NCI-H2107 treated with DMSO at 0.1 percent for 48 hours (cell line): Measurements from ENCODE around the gene TRIM46.
"Not testable (repeated sequence)": the region's sequence is repeated elsewhere in the genome, so short reads cannot be mapped to it uniquely, and the experiment has no call there.

ENCODE experiments used
- DNase-seq: peaks from one replicate; lab custom pipeline; 2025; ENCODE audit not compliant: unreplicated experiment; lab: John Stamatoyannopoulos, UW

The TRIM46 gene

DNA sequence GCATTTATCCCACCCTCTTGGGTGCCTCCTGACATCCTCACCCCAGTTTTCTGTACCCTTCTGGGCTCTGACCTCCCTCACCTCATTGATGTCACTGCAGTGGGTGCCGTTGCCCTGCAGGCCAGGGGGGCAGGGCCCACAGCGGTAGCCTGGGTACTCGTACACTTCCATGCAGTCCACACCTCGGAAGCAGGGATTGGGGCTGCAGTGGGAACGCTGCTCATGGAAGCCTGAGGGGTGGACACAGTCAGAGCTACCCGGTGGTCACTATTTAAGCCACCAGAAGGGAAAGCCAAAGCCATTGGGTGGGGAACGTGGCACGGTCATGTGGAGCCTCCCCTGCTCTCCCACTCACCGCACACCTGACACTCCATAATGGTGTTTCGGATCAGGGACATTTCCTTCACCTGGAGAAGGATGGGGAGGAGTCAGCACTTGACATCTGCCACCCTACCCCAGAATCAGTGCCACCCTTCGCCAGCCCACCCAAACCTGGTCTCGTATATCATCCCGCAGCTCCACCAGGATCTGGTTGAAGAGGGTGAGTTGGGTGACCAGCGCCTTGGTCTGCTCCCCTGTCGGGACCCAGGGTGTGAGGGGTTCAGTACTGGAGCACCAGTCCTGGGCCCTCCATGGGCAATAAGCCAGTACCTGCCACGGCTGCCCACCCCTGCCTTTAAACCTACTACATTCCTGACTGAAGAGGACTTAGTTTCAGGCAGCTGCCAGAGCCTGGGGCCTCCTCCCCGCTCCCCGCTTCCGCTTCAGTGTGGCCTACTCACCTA is 29.3 kb downstream of the TRIM46 start:
- no peak for DNase-seq

- DNase-seq, result no peak
These were observed 31.4 kb downstream of the TRIM46 start for GRCh38 chr1:155205035-155205434.

DNA sequence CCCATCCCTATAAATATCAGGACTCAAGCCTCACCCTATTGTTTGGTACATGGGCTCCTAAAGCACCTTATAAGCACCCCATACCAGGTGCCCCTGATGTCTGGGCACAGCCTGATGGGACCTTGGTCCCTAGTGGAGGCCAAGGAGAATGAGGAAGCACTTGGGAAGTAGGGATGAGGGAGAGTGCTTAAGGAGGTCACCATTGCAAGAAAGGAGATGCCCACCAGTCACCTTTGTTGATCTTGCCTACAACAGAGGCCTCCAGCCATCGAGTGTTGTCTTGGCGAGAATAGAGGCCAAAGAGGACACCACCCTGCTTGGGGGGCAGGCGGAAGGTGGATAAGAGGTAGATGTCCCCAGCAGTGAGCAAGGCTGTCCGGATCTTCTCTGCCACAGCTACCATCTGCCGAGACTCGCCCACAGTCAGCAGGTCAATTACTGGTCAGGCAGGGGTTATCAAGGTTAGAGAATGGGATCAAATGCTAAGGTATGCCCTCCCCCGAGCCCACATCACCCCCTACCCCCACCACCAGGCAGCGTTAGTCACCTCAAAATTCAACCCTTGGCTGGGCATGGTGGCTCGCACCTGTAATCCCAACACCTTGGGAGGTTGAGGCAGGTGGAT is 32.4 kb downstream of the TRIM46 start:
- DNase-seq, result no peak

DNA sequence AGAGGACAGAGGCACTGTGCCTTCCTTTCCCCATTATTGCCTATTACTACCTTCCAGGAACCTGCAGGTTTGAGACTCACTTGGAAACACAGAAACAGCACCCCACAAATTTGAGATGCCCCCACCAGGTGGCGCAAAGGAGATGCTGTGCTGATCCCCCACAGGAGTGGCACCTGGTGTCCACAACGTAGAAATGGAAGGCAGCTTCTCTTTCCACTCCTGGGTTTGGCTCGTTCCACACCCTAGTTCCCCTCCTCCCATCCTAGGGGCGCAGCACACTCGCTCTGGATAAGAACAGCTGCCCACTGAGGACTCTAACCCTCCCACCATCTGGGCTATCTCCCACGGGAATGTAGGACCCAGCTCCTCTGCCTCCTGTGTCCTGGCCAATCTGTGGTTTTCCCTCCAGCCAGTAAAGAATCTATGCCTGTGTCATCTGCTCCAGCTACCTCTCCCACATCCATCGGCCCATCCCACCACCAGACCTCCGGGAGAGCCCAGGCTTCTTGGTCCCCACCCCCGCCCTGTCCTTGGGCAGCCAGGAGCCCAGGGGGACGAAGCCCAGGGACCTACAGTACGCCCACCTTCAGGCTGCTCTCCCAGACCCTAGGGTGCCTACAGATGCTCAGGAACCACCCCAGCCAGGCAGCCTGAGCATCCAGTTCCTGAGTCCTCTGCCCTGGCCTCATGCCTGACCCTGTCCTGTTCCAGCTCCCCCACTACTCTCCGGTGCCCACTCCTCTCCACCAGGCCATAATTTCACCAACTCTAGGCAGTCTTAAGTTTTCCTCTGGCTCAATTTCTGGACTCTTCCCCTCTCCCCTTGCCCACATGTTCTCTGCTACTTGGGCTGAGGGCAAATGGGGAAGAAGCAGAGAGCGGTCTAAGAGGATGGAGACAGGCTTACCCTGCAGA is 33.5 kb downstream of the TRIM46 start:
- DNase-seq, result peak; percentile 74

- peak; percentile 52 for DNase-seq
These were observed 34.3 kb downstream of the TRIM46 start, which contains the start of gene THBS3 for GRCh38 chr1:155207806-155208540. Gene THBS3 (minus strand): TSS chr1:155207897. CDS start chr1:155207876, 21 bp downstream.

DNA sequence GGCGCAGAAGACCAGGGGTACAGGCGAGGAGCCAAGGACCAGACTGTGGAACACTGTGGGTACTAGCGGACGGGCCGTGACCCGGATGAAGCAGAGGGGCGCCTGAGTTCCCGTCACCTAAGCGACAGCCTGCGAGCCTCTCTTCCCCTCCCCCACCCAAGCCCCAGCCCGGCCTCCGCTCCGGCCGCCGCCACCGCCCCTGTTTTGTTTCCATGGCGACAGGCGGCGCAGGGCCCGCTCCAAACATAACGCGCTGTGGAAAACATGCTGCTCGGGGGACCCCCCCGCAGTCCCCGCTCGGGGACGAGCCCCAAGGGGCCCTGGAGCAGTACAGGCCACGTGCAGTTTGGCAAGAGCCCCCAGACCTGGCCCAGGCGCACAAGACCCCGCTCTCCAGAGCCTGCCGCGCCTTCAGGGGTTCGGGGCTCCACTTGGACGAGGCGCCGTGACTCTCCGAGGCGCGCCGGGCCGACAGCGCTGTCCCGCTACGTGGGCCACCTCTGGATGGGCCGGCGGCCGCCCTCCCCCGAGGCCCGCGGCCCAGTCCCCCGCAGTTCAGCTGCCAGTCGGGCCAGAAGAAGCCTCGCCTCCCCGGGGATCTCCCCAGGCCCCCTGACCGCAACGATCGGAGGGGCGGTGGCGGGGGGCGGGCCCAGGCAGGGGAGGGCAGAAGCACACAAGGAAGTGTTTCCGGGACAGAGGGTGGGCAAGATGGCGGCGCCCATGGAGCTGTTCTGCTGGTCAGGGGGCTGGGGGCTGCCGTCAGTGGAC is 35.1 kb downstream of the TRIM46 start, which contains the start of gene MTX1:
TSS of gene MTX1 (plus strand) at position 155 of the 771 bp plus-strand sequence. CDS start at position 265, 110 bp downstream.
- DNase-seq, result peak; percentile 72

- no peak for DNase-seq
These were observed 35.7 kb downstream of the TRIM46 start for GRCh38 chr1:155209312-155209721.

- no peak for DNase-seq
These were observed 36.9 kb downstream of the TRIM46 start for GRCh38 chr1:155210314-155211104.

- DNase-seq, result not testable (repeated sequence)
These were observed 37.9 kb downstream of the TRIM46 start for GRCh38 chr1:155211381-155212050.

DNA sequence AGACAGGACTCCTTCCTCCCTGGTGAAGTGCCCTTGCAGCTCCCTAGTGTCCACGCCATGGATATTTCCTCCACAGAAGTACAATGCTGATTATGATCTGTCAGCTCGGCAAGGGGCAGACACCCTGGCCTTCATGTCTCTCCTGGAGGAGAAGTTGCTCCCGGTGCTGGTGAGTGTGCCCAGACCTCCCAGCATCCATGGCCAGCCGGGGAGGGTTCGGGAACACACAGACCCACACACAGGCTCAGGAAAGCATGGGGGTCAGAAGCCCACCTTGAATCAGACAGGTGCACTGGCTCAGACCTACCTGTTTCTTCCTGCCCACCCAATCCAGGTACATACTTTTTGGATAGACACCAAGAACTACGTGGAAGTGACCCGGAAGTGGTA is 38.4 kb downstream of the TRIM46 start:
- not testable (repeated sequence) for DNase-seq

GRCh38 chr1:155214702-155215101 is 41.1 kb downstream of the TRIM46 start:
- not testable (repeated sequence) for DNase-seq

DNA sequence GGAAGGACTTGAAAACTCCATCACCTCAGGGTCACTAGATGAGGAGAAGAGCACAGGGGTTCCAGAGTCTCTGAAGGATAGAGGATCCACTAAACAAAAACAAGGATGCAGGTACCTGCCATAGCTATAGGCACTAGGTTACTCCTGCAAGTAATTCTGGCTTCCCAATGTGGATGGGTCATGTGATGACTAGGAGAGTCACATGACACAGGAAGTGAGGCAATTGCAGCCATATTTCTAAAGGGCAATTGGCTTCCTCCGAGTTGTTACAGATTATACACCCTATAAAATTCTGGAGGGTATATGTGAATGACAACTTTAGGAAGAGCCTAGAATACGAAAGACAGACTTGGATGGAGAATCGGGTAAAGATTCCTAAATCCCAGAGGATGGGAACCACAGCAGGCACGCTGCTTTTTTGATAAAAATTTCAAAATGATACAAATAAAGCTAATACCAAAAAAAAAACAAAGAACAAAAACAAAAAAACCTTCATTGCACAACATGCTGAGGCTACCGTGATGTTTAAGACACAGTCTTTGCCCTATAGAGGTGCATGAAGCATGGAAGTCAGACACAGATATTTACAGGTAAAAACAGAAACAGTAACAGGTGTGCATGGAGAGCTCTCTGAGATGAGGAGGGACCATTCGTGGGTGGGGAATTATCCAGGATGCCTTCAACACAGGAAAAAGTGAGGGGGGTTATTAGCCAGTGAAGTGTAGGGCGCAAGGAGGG is 45.4 kb downstream of the TRIM46 start:
- DNase-seq, result peak; percentile 36

GRCh38 chr1:155219592-155220031 is 46.0 kb downstream of the TRIM46 start:
- no peak for DNase-seq

- not testable (repeated sequence) for DNase-seq
These were observed 46.7 kb downstream of the TRIM46 start for GRCh38 chr1:155220211-155220965.

GRCh38 chr1:155223047-155223446 is 49.4 kb downstream of the TRIM46 start:
- DNase-seq, result no peak

- not testable (repeated sequence) for DNase-seq
These were observed 51.7 kb downstream of the TRIM46 start for GRCh38 chr1:155225404-155225759.
